HS-5 (cell line): ENCODE data around the gene SMTN.

Experiments
- DNase-seq: peaks from one replicate; pipeline ENCODE4 v3.0.0-alpha.2; 2012; ENCODE audit warnings: low read depth

Gene SMTN

GRCh38 chr22:31127181-31127772 lies 46.2 kb downstream of the SMTN start:
- no peak for DNase-seq

- no peak for DNase-seq
These were observed 47.0 kb downstream of the SMTN start for GRCh38 chr22:31128156-31128555.

- no peak for DNase-seq
These were observed 49.8 kb downstream of the SMTN start for GRCh38 chr22:31130873-31131272.

- DNase-seq: no peak
These were observed 52.8 kb downstream of the SMTN start for GRCh38 chr22:31133911-31134310.

GRCh38 chr22:31134688-31135087 lies 53.6 kb downstream of the SMTN start:
- no peak for DNase-seq

GRCh38 chr22:31135706-31136105 lies 54.6 kb downstream of the SMTN start:
- no peak for DNase-seq

GRCh38 chr22:31136155-31136554 lies 55.0 kb downstream of the SMTN start:
- DNase-seq: no peak

- no peak for DNase-seq
These were observed 55.6 kb downstream of the SMTN start for GRCh38 chr22:31136711-31137110.

GRCh38 chr22:31137721-31138120 lies 56.6 kb downstream of the SMTN start:
- DNase-seq: no peak

- DNase-seq: no peak
These were observed 57.0 kb downstream of the SMTN start for GRCh38 chr22:31138126-31138525.

GRCh38 chr22:31139066-31139465 lies 57.9 kb downstream of the SMTN start:
- DNase-seq: no peak

GRCh38 chr22:31139866-31140716 lies 59.0 kb downstream of the SMTN start, which contains the start of gene PLA2G3:
TSS of gene PLA2G3 (minus strand) at chr22:31140508. CDS start at chr22:31140354, 154 bp downstream.
- no peak for DNase-seq

GRCh38 chr22:31140746-31141145 lies 59.6 kb downstream of the SMTN start:
- DNase-seq: no peak

GRCh38 chr22:31141551-31141950 lies 60.4 kb downstream of the SMTN start:
- no peak for DNase-seq

- DNase-seq: no peak
These were observed 61.2 kb downstream of the SMTN start for GRCh38 chr22:31142285-31142684.

- DNase-seq: no peak
These were observed 61.9 kb downstream of the SMTN start for GRCh38 chr22:31143038-31143437.

GRCh38 chr22:31143537-31143936 lies 62.4 kb downstream of the SMTN start:
- no peak for DNase-seq

GRCh38 chr22:31144223-31144622 lies 63.1 kb downstream of the SMTN start:
- DNase-seq: no peak

GRCh38 chr22:31148488-31148887 lies 67.4 kb downstream of the SMTN start:
- DNase-seq: no peak

- no peak for DNase-seq
These were observed 68.0 kb downstream of the SMTN start for GRCh38 chr22:31148953-31149627.

- no peak for DNase-seq
These were observed 69.5 kb downstream of the SMTN start for GRCh38 chr22:31150615-31151014.

GRCh38 chr22:31151872-31152271 lies 70.8 kb downstream of the SMTN start:
- DNase-seq: no peak

- no peak for DNase-seq
These were observed 72.2 kb downstream of the SMTN start for GRCh38 chr22:31153357-31153756.
